GM19238 (cell line): ENCODE measurements around the gene CHST1.

Experiments used
- DNase-seq: peaks from one replicate; pipeline ENCODE4 v3.0.0; 2011; ENCODE audit warnings: low spot score; ENCODE audit not compliant: insufficient read length

The CHST1 gene

GRCh38 chr11:45665206-45665932 lies at the start of gene CHST1:
TSS of gene CHST1 (minus strand) at chr11:45665622. CDS start at chr11:45650923, 14,699 bp downstream.
- DNase-seq = no peak

DNA sequence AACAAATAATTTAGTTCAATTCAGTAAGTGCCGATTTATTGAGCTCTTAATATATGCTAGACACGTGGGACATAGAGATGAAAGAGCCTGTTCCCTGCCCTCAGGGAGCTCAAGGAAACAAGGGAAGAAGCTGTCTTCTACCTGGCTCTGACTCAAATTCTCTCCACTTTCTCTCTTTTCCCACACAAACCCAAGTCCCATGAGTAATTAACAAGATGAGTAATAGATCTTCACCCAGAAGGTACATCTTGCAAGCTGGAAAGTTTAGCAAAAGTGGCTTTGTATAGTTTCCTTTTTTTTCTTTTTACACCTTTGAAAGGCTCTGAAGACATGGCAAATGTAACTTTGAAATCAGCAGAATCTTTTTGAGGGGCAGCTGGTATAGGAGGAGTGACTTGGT lies 48.2 kb upstream of the CHST1 start:
- DNase-seq = no peak

DNA sequence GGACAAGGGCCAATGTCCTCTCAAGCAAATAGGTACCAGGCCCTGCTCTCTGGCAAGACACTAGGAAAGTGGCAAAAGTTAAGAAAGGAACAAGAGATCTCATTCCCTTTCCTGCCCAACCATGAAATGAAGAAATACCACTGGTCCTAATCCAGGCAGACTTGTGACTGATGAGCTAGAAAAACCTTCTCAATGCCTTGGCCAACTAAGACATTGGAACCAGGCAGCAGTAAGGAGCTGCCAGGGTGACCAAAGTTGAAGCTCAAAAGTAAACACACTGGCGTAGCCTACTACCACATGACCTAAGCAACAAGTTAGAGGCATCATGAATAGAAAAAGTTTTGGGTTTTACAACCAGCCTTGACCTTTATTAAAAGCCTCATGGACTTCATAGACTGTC lies 45.1 kb upstream of the CHST1 start:
- no peak for DNase-seq

GRCh38 chr11:45708887-45709663 lies 43.7 kb upstream of the CHST1 start:
- DNase-seq = no peak

DNA sequence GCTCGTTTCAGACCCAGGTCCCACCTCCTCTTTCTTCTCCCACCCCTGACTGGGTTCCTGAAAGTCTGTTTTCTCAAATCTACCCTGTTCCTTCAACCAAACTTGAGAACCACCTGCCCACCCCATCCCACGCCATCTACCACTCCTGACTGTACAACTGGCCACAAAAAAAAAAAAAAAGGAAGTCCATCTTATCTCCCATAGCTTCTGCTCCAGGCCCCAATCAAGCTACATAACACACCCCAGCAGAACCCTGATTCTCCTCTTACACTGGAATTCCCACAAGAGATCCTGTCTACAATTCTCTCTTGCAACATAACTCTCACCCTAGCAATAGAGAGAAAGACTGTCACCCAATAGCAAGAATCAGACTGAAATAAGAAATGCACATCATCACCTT lies 39.2 kb upstream of the CHST1 start:
- no peak for DNase-seq

- DNase-seq = no peak
These were observed 38.7 kb upstream of the CHST1 start for GRCh38 chr11:45704133-45704532.

- DNase-seq = no peak
These were observed 37.1 kb upstream of the CHST1 start for GRCh38 chr11:45702511-45702910.

DNA sequence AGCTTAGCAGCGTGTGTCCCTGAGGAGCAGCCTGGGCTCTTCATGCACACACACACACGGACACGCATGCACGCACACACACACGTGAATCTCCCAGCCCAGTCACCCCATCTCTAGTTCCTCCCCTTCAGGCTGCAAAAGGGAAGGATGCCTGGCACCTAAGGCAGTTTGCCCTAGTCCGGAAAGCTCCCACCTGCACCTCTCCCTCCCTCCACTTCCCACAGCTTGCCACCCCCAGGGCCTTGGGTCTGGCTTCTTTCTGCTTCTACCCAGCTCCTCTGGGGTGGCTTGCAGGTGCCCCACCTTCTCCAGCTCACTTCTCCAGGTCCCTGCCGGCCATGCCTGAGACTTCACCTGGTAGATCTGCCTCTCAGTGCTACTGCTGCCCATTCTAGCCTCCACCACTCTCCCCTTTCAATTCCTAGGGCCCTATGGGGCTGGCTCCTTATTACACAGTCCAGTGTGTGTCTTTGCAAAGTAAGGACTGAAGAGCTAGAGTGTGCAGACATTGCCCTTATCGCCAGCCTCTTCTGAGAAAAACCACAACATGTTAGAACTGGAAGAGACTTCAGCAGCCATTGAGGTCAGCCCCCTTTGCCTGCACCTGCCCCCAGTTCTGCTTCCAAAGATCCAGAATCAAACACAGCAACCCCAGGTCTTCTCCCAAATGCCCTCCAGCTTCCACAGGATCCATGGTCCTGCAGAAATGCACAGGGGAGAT lies 33.5 kb upstream of the CHST1 start:
- no peak for DNase-seq

GRCh38 chr11:45692808-45693453 lies 27.5 kb upstream of the CHST1 start:
- DNase-seq = no peak

GRCh38 chr11:45688472-45689033 lies 23.1 kb upstream of the CHST1 start:
- no peak for DNase-seq

DNA sequence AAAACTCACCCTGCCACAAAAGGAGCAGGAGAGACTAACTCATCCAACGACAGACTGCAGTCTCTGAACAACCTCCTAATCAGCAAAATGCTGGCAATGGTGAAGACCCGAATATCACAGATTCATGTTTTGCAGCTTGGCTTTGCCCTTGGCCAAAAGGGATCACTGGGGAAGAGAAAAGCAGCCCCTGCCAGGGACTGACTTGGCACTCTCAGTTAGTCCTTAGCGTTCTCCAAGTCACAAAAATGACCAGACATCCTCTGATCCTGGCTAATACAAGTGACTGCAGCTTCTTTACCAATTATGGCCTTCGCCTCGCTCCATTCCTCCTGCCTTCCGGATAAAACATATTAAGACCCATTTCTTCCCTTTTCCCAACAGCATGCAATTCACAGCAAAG lies 22.4 kb upstream of the CHST1 start:
- no peak for DNase-seq

- DNase-seq = no peak
These were observed 20.6 kb upstream of the CHST1 start for GRCh38 chr11:45685964-45686537.

GRCh38 chr11:45684440-45684839 lies 19.0 kb upstream of the CHST1 start:
- no peak for DNase-seq

GRCh38 chr11:45683271-45684058 lies 18.0 kb upstream of the CHST1 start:
- no peak for DNase-seq

DNA sequence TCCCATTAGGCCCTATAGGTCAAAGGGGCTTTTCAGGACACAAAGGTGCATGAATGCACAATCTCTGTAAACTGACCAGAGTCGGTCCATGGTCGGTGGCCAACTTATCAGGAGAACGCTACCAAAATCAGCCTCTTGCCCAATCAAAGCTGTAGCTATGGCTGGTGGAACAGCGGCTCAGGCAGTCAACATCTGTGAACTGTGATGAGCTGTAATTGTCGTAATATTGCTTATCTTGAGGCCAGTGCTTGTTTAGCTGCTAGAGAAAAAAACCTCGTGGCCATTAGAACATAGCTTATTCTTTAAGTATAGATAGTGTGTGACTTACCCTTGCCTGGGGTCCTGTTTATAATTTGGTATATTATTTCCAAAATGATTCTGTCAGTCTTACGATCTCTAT lies 14.4 kb upstream of the CHST1 start:
- no peak for DNase-seq

DNA sequence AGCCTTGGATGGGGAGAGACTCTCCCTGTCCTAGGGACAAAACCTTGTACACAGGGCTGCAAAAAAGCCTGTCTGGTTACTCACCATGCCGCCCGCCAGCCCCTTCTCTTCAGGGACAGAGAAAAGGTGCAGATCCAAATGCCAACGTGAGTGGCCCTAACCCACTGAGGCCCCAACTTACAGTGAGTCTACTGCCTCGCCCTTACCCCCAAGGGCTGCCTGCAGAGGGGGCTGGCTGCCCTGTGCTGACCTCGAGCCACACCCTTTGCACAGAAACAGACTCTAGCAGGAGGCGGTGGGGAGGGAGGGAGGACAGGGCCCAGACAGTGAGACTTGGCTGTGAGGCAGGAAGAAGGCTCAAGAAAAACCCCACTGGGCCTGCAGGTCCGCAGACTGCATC lies 13.6 kb upstream of the CHST1 start:
- DNase-seq = no peak

DNA sequence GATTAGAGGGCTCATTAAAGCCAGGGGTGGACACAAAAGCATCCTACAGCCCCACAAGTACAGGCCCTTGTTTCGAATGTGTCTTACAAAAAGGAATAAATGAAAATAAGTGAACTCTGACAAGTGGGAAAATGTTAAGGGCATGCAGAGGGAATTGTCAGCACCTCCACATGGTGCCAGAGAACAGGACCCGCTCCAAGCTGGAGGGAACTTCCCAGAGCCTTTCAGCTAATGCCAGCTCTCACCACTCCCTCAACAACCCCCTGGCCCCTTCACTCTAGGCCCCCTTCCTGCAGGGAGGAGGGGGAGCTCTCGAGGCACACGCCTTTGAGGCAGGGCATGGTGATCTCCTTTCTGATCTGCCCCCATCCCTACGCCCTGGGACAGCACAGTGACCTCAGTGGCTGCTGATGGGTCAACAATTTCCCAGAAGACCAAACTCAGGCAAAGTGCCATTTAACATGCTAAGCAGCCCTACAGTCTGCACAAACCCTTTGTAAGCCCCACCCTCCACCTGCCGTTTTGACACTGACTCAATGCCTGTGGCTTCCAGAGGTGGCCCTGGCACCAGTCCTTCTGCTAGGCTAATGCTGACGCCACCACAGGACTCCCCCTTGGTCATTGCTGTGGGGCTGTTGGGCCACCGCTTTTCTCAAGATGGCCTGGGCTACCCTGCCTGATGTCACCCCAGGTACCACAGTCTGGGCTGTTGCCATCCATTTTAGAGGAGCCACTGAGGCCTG lies 12.5 kb upstream of the CHST1 start:
- no peak for DNase-seq

DNA sequence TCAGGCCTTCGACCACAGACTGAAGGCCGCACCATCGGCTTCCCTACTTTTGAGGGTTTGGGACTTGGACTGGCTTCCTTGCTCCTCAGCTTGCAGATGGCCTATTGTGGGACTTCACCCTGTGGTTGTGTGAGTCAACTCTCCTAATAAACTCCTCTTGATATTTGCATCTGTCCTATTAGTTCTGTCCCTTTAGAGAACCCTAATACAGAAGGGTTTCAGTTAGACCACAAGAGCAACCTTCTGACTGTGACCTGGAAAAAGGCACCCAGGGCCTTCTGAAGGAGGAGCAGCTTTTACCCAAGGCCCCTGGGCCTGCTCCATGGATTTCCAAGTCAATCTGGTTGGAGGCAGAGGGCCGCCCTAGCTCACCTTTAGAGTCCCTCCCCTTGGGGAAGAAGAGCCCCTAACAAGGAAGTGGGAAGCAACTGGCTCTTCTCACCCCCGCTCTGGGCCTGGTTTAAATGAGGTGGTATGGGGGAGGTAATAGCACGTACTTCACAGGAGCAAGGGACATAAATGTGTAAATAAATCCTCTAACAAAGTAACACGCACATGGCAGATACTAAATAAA lies 11.2 kb upstream of the CHST1 start:
- no peak for DNase-seq

DNA sequence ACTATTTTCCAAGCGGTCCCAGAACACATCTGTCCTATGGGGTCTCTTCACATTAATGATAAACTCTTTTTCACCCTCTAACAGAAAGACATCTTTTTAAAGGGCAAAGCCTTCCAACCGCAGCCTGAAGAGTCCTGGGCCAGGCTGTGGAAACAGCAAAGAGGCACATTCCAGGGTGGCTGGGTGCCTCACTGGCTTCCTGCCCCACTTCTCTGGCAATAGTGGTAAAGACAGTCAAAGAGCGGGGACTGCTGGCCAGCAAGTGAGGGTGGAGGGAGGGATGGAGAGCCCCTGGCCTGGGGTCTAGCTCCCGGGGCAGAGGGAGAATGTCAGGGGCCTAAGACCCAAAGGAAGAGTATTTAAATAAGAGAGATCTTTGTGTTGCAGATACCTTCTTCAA lies 10.2 kb upstream of the CHST1 start:
- no peak for DNase-seq
